CD4-positive, alpha-beta memory T cell (primary cell): ENCODE results near the gene ZNF74. TPM values are rescaled to one million over a fixed set of nuclear protein-coding genes. Genes with fewer than 3 reads are reported as not detected.

ENCODE experiments used
- CTCF ChIA-PET: fragments of 350-600 bp; sonication (Branson Sonifier 250); formaldehyde crosslinking; loops from one replicate; lab custom pipeline; 2021; ENCODE audit warnings: inconsistent platforms; ENCODE audit not compliant: partially characterized antibody; lab: Charles Lee
- POLR2A ChIA-PET: fragments of 350-600 bp; sonication (Branson Sonifier 250); formaldehyde crosslinking; loops from one replicate; lab custom pipeline; 2021; ENCODE audit not compliant: partially characterized antibody; lab: Charles Lee
- DNase-seq, 5 donors: peaks; one replicate each; pipeline versions ENCODE4 v3.0.0 to v3.0.0-alpha.2; 2020 to 2022; ENCODE audit warnings: mixed read lengths in 1 of 5
- H3K27ac ChIP-seq: one replicate; pipeline ENCODE4 v1.7.0; 2013; ENCODE audit warnings: low read depth, low read length
- H3K27me3 ChIP-seq: 2 replicates; pipeline ENCODE4 v1.7.0; 2013; ENCODE audit warnings: mild to moderate bottlenecking, low read length, moderate library complexity; ENCODE audit not compliant: insufficient read depth
- H3K36me3 ChIP-seq: 2 replicates; pipeline ENCODE4 v1.7.0; 2013; ENCODE audit warnings: mild to moderate bottlenecking, low read length, moderate library complexity; ENCODE audit not compliant: insufficient read depth
- H3K4me1 ChIP-seq: 2 replicates; pipeline ENCODE4 v1.7.0; 2013; ENCODE audit warnings: mild to moderate bottlenecking, low read length, moderate library complexity; ENCODE audit not compliant: insufficient read depth
- H3K4me3 ChIP-seq, 2 donors: one replicate each; pipeline ENCODE4 v1.7.0; 2013; ENCODE audit warnings: low read length in 2 of 2, mild to moderate bottlenecking in 1 of 2
- H3K9me3 ChIP-seq, 2 donors: one replicate each; pipeline ENCODE4 v1.7.0; 2013; ENCODE audit warnings: low read length in 2 of 2, control low read depth in 1 of 2; ENCODE audit not compliant: control insufficient read depth in 1 of 2
- H3K27ac Mint-ChIP-seq, 7 donors: one replicate each; pipeline ENCODE4 v1.8.0; 2020 to 2021; ENCODE audit warnings: mixed read lengths in 7 of 7, mild to moderate bottlenecking in 6 of 7, inconsistent platforms in 3 of 7, moderate library complexity in 3 of 7
- H3K27me3 Mint-ChIP-seq, 2 donors: one replicate each; pipeline ENCODE4 v1.8.0; 2020 to 2021; ENCODE audit warnings: mixed read lengths in 2 of 2
- H3K36me3 Mint-ChIP-seq, 2 donors: one replicate each; pipeline ENCODE4 v1.8.0; 2020 to 2021; ENCODE audit warnings: mixed read lengths in 2 of 2, inconsistent platforms in 1 of 2, mild to moderate bottlenecking in 1 of 2
- H3K4me1 Mint-ChIP-seq, 4 donors: one replicate each; pipeline ENCODE4 v1.8.0; 2020 to 2021; ENCODE audit warnings: mixed read lengths in 4 of 4, mild to moderate bottlenecking in 1 of 4
- H3K4me3 Mint-ChIP-seq, 8 donors: one replicate each; pipeline ENCODE4 v1.8.0; 2020 to 2021; ENCODE audit warnings: mixed read lengths in 8 of 8, mild to moderate bottlenecking in 7 of 8, moderate library complexity in 6 of 8, inconsistent platforms in 3 of 8
- H3K9me3 Mint-ChIP-seq, 8 donors: one replicate each; pipeline ENCODE4 v1.8.0; 2020 to 2021; ENCODE audit warnings: mixed read lengths in 8 of 8, mild to moderate bottlenecking in 5 of 8, inconsistent platforms in 3 of 8, moderate library complexity in 1 of 8
- intact Hi-C: fragments of 100-400 bp; cut with micrococcal nuclease; formaldehyde crosslinking; loops from one replicate; pipeline ENCODE4 v1.15.1; 2023
- polyA plus RNA-seq, 2 donors: library from polyadenylated mRNA; unstranded; fragments of 300-500 nt; fragmentation: Illumina TruSeq; gene quantifications; one replicate each; pipeline ENCODE4 v1.2.3, GENCODE V29; 2021
- total RNA-seq, 2 experiments: library from RNA; stranded (reverse); gene quantifications; one replicate each; pipeline ENCODE4 v1.2.3, GENCODE V29; 2021

ZNF74 gene
- total and polyA plus RNA-seq, 4 experiments from 2014 or later: 3.0 to 17.4 (median 13.3) TPM

DNA sequence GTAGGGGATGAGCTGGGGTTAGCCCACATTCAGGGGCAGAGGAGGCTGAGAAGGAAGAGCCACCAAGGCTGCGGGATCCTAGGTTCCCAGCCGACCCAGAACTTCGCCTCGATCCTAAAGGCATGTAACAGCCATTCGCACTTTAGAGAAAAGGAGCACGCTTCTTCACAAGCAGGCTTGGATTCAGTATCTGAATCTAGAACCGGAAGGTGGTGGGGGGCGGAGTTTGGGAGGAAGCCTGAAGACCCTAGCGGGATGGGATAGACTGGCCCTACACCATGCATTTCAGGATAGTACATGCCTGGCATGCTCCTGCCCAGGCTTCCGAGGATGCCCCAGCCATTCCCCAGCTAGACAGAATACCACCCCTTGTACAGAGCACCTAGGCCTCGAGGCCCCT is 39.2 kb downstream of the ZNF74 start:
- no peaks in the 10 kb centered on the region for H3K9me3 ChIP-seq
- no peak for DNase-seq
- H3K27ac Mint-ChIP-seq: peak overlapping the region in 1 of 7 donors; percentile 64
- ChIA-PET CTCF (interaction anchor here (1.4 kb wide), 1 partner anchor 15 kb away, joined by 6 read pairs; no protein-coding TSS in a partner anchor), POLR2A (interaction anchor here (1.4 to 3.2 kb wide), 2 partner anchors 10 to 31 kb away, joined by 4 to 11 read pairs; no protein-coding TSS in a partner anchor)
- no peaks in the 10 kb centered on the region for H3K9me3 Mint-ChIP-seq
- H3K36me3 ChIP-seq: no peaks in the 10 kb centered on the region
- no peak overlapping the region for H3K4me3 Mint-ChIP-seq
- H3K4me1 Mint-ChIP-seq: peaks cover 15 to 51% (median 20%) of the 10 kb centered on the region in 4 donors
- H3K36me3 Mint-ChIP-seq: no peaks in the 10 kb centered on the region
- H3K4me1 ChIP-seq: peaks cover 50% of the 10 kb centered on the region
- H3K27ac ChIP-seq: no peak overlapping the region
- intact Hi-C loops: no loop called here
- peaks cover 20 to 24% of the 10 kb centered on the region in 2 donors for H3K27me3 Mint-ChIP-seq
- H3K27me3 ChIP-seq: peaks cover 27% of the 10 kb centered on the region
- no peak overlapping the region for H3K4me3 ChIP-seq

DNA sequence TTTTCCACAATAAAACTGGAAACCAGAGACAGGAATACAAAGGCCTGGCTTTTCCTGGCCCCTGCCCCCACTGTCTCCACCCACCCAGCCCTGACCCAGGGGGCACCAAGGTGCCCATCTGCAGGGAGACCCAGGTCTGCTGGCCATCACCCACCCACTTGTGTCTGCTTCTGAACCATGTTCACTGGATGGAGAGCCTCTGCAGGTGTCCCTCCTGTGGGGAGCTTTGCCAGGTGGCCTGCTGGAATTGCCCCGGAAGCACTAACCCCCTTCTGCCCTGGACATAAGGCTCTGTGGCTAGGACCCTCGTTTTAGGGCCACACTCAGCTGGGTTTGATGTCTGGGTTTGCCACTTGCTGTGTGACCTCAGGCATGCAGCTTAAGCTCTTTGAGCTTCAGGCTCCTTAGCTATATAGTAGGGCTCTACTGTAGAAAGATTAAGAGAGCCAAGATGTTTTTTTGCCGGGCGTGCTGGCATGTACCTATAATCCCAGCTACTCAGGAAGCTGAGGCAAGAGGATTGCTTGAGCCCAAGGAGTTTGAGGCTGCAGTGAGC is 39.8 kb downstream of the ZNF74 start:
- no peaks in the 10 kb centered on the region for H3K9me3 ChIP-seq

DNA sequence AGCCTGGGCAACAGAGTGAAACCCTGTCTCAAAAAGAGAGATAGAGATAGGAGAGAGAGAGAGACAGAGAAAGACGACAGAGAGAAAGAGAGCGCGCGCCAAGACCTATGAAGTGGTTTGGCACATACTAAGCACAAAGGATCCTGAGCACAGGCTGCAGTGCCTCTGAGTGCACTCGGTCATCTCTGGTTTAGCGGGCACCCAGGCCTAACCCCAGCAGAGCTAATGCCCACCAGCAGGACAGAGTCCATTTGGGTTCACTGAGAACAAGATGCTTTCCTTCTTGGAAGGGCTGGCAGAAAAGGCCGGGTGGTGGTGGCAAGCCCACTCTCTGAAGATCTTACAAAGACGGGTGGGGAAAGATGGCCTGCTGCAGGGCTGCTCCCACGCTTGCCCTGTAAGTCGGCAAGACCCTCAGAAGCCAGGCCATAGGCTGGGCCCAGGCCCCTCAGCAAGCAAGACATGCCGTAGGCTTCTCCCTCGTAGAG is 40.4 kb downstream of the ZNF74 start:
- Histone ChIP-seq H3K27me3 (peaks cover 28% of the 10 kb centered on the region), H3K4me3 (no peak overlapping the region), H3K9me3 (no peaks in the 10 kb centered on the region), H3K36me3 (no peaks in the 10 kb centered on the region), H3K4me1 (peaks cover 47% of the 10 kb centered on the region), H3K27ac (no peak overlapping the region)
- DNase-seq: no peak
- intact Hi-C loops: no loop called here
- Mint-ChIP-seq H3K27me3 (peaks cover 24 to 25% of the 10 kb centered on the region in 2 donors), H3K4me1 (peaks cover 11 to 49% (median 18%) of the 10 kb centered on the region in 4 donors), H3K4me3 (peak overlapping the region in 3 of 8 donors; percentile 4 to 65 (median 20)), H3K27ac (peak overlapping the region in 1 of 7 donors; percentile 30), H3K9me3 (no peaks in the 10 kb centered on the region), H3K36me3 (no peaks in the 10 kb centered on the region)
- POLR2A ChIA-PET: interaction anchor here (0.9 to 2.0 kb wide), 4 partner anchors 9 to 123 kb away, joined by 3 to 11 read pairs (median 4); no protein-coding TSS in a partner anchor
- CTCF ChIA-PET: interaction anchor here (1.0 to 3.1 kb wide), 2 partner anchors 16 to 62 kb away, joined by 3 to 11 read pairs; no protein-coding TSS in a partner anchor

More for the DNA sequence above, 39.8 kb downstream of the ZNF74 start:
- no peaks in the 10 kb centered on the region for H3K36me3 ChIP-seq
- H3K4me1 Mint-ChIP-seq: peaks cover 15 to 54% (median 23%) of the 10 kb centered on the region in 4 donors
- H3K4me3 ChIP-seq: no peak overlapping the region
- peaks cover 28% of the 10 kb centered on the region for H3K27me3 ChIP-seq
- peaks cover 25 to 28% of the 10 kb centered on the region in 2 donors for H3K27me3 Mint-ChIP-seq
- peak overlapping the region in 1 of 7 donors; percentile 30 for H3K27ac Mint-ChIP-seq
- intact Hi-C loops: no loop called here
- no peak for DNase-seq
- ChIA-PET POLR2A (interaction anchor here (1.2 to 3.2 kb wide), 4 partner anchors 27 to 124 kb away, joined by 3 to 11 read pairs (median 8); no protein-coding TSS in a partner anchor), CTCF (interaction anchor here (1.0 to 3.1 kb wide), 2 partner anchors 15 to 63 kb away, joined by 3 to 11 read pairs; no protein-coding TSS in a partner anchor)
- H3K4me3 Mint-ChIP-seq: peak overlapping the region in 3 of 8 donors; percentile 4 to 65 (median 20)
- no peaks in the 10 kb centered on the region for H3K9me3 Mint-ChIP-seq
- no peak overlapping the region for H3K27ac ChIP-seq
- no peaks in the 10 kb centered on the region for H3K36me3 Mint-ChIP-seq
- H3K4me1 ChIP-seq: peaks cover 51% of the 10 kb centered on the region

DNA sequence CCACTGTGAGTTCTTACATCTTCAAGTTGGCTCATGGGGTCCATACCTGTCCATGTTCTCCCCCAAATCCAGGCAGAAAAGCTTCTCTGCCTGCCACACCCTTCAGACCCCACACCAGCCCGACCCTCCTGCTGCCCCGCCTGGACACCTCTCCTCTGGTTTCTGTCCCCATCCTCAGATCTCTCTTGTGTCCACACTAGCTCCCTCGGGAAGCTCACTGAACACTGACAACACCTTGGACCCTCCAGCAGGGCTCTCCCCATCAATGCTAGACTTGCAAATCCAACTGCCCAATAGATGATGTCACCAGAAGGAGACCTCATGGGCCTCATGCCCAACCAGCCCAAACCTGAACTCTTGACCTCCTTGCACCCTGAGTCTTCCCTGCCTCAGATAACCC is 40.8 kb downstream of the ZNF74 start:
- Mint-ChIP-seq H3K27me3 (peaks cover 25 to 26% of the 10 kb centered on the region in 2 donors), H3K27ac (no peak overlapping the region), H3K4me1 (peaks cover 11 to 47% (median 16%) of the 10 kb centered on the region in 4 donors), H3K4me3 (peak overlapping the region in 6 of 8 donors; percentile 17 to 64 (median 29)), H3K36me3 (no peaks in the 10 kb centered on the region), H3K9me3 (no peaks in the 10 kb centered on the region)
- POLR2A ChIA-PET: interaction anchor here (0.9 to 2.0 kb wide), 4 partner anchors 10 to 123 kb away, joined by 3 to 11 read pairs (median 4); no protein-coding TSS in a partner anchor
- Histone ChIP-seq H3K27me3 (peaks cover 28% of the 10 kb centered on the region), H3K4me3 (no peak overlapping the region), H3K9me3 (no peaks in the 10 kb centered on the region), H3K36me3 (no peaks in the 10 kb centered on the region), H3K4me1 (peaks cover 43% of the 10 kb centered on the region), H3K27ac (no peak overlapping the region)
- CTCF ChIA-PET: interaction anchor here (1.0 to 3.1 kb wide), 3 partner anchors 16 to 62 kb away, joined by 3 to 11 read pairs (median 3); no protein-coding TSS in a partner anchor
- intact Hi-C loops: no loop called here
- no peak for DNase-seq

DNA sequence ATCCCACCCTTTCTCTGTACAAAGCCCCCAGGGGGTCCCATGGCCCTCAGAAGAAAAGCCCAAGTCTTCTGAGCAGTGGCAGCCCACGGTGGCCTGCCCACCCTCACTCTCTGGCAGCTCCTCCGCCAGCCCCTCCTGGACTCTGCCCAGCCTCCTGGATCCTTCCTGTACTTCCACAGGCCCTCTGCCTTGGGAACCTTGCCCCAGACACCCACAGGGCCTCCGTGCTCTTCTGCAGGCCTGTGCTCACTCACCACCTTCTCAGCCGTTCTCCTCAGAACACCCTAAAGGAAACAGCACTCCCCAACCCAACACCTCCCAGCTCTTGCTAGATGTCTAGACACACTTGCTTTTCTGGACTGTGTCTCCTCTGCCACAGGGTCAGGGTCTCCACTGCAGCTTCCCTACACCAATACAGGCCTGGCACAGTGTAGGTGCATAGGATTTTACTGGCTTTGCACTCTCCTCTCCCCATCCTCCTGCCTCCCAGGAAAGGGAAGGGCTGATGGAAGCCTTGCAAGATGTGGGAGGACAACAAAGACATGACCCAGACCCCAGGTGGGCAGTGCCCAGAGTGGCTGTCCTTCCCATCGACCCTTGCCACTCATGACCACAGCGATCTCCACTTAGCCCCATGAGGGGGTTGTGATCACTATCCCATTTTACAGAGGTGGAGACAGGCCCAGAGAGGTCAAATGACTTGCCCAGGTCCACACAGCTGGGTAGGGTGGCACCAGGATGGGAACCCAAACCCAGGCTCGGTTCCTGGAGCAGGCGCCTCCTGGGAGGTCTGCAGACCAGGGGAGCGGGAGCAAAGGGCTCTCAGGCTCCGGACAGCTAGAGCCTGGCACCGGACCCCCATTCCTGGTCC is 41.7 kb downstream of the ZNF74 start:
- peaks cover 28% of the 10 kb centered on the region for H3K27me3 ChIP-seq
- H3K36me3 Mint-ChIP-seq: no peaks in the 10 kb centered on the region
- CTCF ChIA-PET: interaction anchor here (1.3 to 3.1 kb wide), 2 partner anchors 17 to 18 kb away, joined by 3 to 11 read pairs; no protein-coding TSS in a partner anchor
- peak overlapping the region in 6 of 8 donors; percentile 38 to 67 (median 50) for H3K4me3 Mint-ChIP-seq
- POLR2A ChIA-PET: interaction anchor here (0.8 to 2.0 kb wide), 5 partner anchors 11 to 122 kb away, joined by 3 to 11 read pairs (median 4); no protein-coding TSS in a partner anchor
- no peak overlapping the region for H3K4me3 ChIP-seq
- H3K9me3 Mint-ChIP-seq: no peaks in the 10 kb centered on the region
- peak overlapping the region in 1 of 7 donors; percentile 35 for H3K27ac Mint-ChIP-seq
- no peaks in the 10 kb centered on the region for H3K36me3 ChIP-seq
- H3K9me3 ChIP-seq: no peaks in the 10 kb centered on the region
- no peak overlapping the region for H3K27ac ChIP-seq
- H3K27me3 Mint-ChIP-seq: peaks cover 25 to 26% of the 10 kb centered on the region in 2 donors
- peaks cover 34% of the 10 kb centered on the region for H3K4me1 ChIP-seq
- H3K4me1 Mint-ChIP-seq: peaks cover 7 to 39% (median 12%) of the 10 kb centered on the region in 4 donors
- intact Hi-C loops: no loop called here
- no peak for DNase-seq

DNA sequence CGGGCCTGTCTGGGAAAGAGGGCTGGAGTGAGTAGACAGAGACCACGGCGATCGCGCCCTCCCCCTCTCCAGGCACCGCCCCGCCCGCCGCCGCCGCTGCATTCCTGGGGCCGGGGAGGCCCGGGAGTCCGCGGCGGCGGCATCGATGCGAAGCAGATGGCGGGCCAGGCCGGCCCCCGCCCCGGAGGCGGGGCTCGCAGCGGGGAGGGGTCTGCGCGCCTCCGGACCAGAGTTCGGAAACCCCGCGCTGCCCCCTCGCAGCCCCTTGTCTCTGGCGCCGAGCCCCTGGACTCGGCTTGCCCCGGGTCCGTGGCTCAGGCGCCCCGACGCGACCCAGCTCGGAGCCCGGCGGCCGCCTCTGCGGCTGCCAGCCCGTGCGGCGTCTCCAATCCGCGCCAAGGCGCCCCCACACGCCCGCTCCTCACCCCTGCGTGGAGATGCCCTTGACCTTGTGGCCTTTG is 42.4 kb downstream of the ZNF74 start:
- H3K27ac ChIP-seq: no peak overlapping the region
- peak overlapping the region in 1 of 2 donors; percentile 43 for H3K4me3 ChIP-seq
- no peaks in the 10 kb centered on the region for H3K9me3 ChIP-seq
- intact Hi-C loops: no loop called here
- CTCF ChIA-PET: interaction anchor here (3.1 kb wide), 1 partner anchor 18 kb away, joined by 11 read pairs; no protein-coding TSS in a partner anchor
- Mint-ChIP-seq H3K4me1 (peaks cover 7 to 35% (median 12%) of the 10 kb centered on the region in 4 donors), H3K9me3 (no peaks in the 10 kb centered on the region), H3K4me3 (peak overlapping the region; percentile 79 to 94 (median 84)), H3K36me3 (no peaks in the 10 kb centered on the region), H3K27me3 (peaks cover 25 to 26% of the 10 kb centered on the region in 2 donors), H3K27ac (peak overlapping the region in 1 of 7 donors; percentile 44)
- H3K4me1 ChIP-seq: peaks cover 27% of the 10 kb centered on the region
- peaks cover 28% of the 10 kb centered on the region for H3K27me3 ChIP-seq
- POLR2A ChIA-PET: interaction anchor here (0.8 to 1.5 kb wide), 2 partner anchors 23 to 27 kb away, joined by 3 to 7 read pairs; no protein-coding TSS in a partner anchor
- H3K36me3 ChIP-seq: no peaks in the 10 kb centered on the region
- DNase-seq: no peak
